GM18498 (cell line): ENCODE results near the gene REPIN1.

ENCODE experiments used
- ATAC-seq: cut with Tn5 transposase; IDR thresholded peaks from one replicate; pipeline ENCODE4 v1.9.1; 2021; ENCODE audit warnings: mild to moderate bottlenecking, moderate library complexity; ENCODE audit not compliant: unreplicated experiment

REPIN1 gene

GRCh38 chr7:150388709-150389531 lies 20.3 kb downstream of the REPIN1 start:
- no peak for ATAC-seq

GRCh38 chr7:150389532-150389816 lies 20.9 kb downstream of the REPIN1 start:
- ATAC-seq, result no peak

DNA sequence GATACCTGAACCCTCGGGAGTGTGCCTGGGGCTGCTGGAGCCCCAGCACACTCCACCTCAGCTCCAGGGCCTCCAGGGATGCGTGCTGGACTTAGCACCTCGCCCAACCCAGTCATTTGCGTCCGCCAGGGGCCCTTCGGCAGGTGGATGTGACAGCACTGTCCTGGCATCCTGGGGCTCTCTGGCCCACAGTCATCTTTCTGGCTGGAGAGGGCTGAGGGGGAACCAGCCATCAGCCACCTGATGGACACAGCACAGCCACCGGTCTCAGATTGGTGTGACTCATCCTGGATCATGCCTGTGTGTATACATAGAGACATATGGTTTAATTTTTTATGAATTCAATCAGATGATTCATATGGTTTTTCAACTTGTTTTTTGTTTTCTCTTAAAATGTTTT lies 21.6 kb downstream of the REPIN1 start:
- no peak for ATAC-seq

DNA sequence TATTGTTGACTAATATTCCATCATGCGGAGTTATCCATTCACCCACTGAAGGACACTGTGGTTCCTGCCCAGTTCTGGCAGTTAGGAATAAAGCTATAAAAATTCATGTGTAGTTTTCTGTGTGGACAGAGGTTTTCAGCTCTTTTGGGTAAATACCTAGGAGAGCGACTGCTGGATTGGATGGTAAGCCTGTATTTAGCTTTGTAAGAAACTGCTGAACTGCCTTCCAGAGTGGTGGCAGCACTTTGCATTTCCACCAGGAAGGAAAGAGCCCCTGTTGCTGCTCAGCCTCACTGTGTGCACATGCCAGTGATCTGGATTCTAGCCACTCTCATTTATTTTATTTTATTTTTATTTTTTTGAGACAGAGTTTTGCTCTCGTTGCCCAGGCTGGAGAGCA lies 24.7 kb downstream of the REPIN1 start:
- no peak for ATAC-seq

- no peak for ATAC-seq
Observed at GRCh38 chr7:150396426-150396825, 27.8 kb downstream of the REPIN1 start.

GRCh38 chr7:150396851-150397260 lies 28.2 kb downstream of the REPIN1 start:
- no peak for ATAC-seq

GRCh38 chr7:150397346-150398107 lies 28.9 kb downstream of the REPIN1 start:
- no peak for ATAC-seq

DNA sequence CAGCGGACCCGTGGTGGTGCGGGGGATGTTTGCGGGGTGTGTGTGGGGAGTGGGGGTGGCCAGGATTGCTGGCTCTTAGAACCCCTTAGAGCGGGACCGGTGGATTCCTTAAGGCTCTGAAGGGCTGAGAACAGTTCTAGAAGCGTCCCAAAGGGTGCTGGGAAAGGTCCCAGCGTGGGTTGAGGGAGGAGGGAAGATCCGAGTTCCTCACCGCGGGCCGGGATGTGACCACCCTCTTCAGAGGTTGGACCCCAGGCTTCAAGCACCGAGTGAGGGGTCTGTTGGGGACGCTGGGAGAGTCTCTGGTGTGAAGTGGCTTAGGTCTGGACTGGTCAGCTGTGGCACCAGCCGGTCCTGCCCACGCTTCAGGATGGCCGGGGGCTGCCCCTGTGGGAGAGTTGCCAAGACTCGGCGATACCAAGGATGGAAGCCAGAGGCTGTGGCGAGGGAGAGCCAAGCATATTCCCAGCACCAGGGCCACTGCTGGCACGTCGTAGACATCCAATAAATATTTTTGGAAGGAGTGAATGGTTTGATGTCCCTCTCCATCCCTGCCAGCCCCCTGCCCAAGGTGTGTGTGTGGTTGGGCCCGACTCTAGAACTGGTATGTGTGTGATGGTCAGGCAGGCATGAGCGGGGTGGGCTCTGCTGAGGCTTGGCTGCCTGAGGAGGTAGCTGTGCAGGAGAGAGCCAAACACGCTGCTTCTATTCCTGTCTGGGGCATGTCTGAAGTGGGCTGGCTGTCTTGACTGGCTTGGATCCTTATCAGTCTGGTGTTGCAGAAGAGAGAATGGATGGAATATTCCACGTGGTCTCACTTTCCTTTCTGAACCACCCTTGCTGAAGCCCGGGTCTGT lies 29.7 kb downstream of the REPIN1 start:
- no peak for ATAC-seq

DNA sequence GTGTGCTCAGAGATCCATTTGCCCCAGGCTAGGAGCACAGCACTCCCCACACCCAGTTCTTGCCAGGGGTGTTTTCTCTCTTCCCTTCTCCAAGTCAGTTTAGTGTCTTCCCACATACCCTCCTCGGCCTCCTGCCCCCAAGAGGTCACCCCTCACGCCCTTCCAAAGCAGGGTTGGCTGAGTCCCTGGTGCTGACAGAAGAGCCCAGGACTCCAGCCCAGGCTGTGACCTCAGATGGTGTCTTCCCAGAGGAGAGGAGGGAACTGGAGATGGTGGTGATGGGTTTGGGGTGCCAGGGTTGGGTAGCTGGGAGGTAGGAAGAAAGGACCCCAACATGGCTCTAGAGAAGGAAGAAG lies 30.3 kb downstream of the REPIN1 start:
- ATAC-seq, result no peak

- ATAC-seq, result no peak
Observed at GRCh38 chr7:150399421-150400007, 30.9 kb downstream of the REPIN1 start.

GRCh38 chr7:150400008-150400787 lies 31.6 kb downstream of the REPIN1 start:
- ATAC-seq, result no peak

DNA sequence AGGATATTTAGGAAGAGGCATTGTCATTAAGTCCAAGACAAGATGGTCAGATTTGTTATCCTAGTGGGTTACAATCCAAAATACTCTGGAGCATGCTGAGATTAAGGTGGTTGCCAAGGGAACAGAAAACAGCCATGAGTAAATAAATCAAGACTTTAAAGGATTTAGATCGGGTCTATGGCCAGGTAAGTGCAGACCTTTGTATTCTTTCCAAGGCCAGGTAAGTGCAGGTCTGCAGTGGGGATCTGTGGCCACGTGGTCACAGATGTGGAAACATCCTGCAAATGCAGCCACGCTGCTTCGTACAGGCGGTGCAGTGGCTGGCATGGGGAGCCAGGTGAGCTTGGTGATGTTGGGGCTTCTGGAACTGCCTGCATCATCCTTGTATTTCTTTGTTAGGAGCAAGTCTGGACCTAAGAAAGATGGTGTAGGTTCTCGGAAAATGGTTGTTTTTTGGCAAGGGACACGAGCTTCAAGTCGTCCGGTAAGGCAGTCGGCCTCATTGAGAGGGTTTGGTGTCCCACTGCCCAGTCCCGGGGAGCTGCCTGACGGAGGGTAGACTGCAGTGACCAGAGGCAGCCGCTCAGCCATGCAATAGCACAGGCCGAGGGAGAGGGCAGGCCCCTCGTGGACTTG lies 32.3 kb downstream of the REPIN1 start:
- no peak for ATAC-seq

GRCh38 chr7:150401424-150401790 lies 32.8 kb downstream of the REPIN1 start:
- ATAC-seq, result no peak

DNA sequence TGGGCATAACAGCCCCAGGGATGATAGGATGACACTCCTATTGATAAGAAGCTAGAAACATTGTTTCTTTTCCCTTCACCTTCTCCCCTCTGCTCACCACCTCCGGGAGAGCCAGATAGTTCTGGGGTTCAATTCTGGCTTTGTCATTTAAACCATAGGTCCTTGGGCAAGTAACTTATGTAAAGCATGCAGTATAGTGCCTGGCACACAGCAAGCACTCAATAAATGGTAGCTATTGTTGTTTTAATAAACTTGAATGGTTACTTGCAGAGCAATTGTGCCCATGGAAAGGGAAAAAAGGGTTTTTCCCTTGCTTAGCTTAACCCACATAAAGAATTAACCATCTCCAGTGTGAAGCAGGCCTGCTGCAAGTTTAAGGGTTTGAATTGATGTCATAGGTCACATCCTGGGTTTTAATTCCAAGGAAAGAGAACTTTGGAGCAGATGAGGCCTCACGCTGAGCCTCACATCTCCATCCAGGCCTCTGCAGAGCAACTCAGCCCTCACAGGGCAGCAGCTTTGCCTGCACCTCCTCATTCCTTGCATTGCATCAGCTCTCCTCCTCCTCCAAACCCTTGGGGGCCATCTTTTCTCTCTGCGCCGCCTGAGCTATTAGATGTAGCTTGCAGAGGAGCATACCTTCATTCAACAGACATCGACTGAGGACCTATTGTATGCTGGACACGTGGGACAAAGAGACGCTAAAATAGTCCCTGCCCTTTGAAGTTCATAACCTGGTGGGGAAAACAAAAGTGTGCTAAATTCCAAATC lies 33.4 kb downstream of the REPIN1 start:
- ATAC-seq, result no peak

DNA sequence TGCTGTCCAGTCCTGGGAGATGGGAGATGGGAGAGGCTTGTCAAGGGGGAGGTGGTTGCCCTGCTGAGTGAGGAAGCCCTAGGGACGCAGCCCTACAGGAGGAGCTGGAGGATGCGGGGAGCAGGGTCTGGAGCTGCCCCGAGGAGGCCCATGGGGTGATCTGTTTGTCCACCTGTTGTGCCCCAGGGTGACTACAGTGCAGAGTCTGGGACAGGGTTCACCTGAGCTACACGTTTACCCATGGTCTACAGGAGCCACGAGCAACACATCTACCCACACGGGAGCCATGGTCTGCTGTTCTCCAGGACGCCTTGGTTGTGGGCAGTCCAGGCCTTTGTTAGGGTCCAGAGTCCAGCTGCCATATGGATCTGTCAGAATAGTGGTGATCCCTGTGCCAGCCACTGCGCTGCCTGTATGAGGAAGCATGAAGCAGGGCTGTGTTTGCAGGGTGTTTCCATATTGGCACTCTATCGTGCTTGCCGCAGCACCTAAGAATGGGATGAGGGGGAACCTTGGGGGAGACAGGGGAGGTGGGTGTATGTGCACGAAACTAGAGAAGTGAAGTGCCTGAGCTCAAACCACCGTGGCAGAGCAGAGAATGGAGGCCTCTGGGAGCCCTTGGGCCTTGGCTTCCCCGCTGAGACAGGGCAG lies 34.2 kb downstream of the REPIN1 start:
- no peak for ATAC-seq

- ATAC-seq, result no peak
Observed at GRCh38 chr7:150403376-150404171, 35.0 kb downstream of the REPIN1 start.

- no peak for ATAC-seq
Observed at GRCh38 chr7:150404172-150404804, 35.7 kb downstream of the REPIN1 start.
